HuH-7 (cell line): ENCODE results near the gene RBFOX2.
A peak's percentile ranks its signal among the peaks of the same experiment; 100 is the strongest.

Source experiments
- DNase-seq: peaks from one replicate; pipeline ENCODE4 v3.0.0; 2011; ENCODE audit warnings: low spot score

Gene RBFOX2

DNA sequence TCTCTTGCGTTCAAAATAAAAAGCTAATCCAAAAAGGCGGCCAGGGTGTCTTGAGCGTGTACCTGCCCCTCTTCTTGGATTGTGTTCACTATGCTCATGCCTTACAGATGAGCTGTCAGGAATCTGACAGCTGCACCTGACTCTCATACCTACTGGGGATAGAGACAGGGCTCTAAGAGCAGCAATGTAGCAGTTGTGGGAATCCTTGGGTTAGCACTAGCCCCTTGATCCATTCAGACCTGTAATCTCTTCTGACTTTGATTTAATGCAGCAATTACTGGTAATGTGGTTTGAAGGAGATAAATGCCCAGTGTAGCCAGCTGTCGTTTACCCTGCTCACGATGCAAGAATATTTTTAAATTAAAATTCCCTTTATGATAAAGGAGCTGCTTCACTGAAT, 165.2 kb downstream of the RBFOX2 start:
- no peak for DNase-seq

DNA sequence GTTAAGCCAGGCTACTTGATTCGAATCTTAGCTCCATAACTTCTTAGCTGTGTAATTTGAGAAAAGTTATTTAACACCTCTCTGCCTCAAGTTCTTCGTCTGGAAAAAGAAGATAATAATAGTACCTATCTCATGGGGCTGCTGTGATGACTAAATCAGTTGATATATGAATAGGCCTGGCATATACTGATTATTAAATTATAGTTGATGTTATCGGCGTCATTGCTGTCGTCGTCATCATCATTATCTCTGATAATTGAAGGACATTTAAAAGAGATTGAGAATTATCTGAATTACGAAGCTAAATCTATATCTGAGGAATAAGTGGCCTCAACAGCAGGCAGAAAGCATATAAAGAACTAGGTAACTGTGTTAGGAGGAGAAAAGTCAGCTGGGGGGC, 165.9 kb downstream of the RBFOX2 start:
- DNase-seq = no peak

GRCh38 chr22:35861451-35861850, 167.2 kb downstream of the RBFOX2 start:
- no peak for DNase-seq

DNA sequence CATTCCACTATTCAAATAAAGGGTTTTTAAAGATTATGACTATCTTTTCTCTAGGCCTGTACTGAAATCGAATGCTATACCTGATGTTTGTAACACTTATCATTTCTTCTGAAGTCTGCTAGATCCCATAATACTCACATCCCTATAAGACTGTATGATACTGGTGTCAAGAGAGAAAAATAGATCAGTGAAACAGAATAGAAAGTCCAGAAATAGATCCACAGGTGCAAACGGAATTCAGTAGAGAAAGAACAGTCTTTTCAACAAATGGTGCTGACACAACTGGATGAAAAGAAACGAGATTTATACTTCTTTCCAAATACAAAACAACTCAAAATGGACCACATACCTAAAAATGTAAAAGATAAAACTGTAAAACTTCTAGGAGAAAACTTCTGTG, 167.8 kb downstream of the RBFOX2 start:
- DNase-seq = no peak

- no peak for DNase-seq
Observed at GRCh38 chr22:35860087-35860733, 168.4 kb downstream of the RBFOX2 start.

DNA sequence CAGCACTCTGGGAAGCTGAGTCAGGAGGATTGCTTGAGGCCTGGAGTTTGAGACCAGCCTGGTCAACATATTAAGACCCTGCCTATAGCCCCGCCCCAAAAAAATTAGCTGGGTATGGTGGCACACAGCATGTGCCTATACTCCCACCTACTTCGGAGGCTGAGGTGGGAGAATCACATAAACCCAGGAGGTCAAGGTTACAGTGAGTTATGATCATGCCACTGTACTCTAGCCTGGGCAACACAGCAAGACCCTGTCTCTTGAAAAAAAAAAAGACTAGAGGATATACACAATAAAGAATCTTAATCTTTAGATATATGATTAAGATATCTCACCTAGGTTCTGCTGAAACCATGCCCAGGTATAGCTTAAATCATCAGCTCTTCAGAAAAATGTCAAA, 174.3 kb downstream of the RBFOX2 start:
- DNase-seq = no peak

DNA sequence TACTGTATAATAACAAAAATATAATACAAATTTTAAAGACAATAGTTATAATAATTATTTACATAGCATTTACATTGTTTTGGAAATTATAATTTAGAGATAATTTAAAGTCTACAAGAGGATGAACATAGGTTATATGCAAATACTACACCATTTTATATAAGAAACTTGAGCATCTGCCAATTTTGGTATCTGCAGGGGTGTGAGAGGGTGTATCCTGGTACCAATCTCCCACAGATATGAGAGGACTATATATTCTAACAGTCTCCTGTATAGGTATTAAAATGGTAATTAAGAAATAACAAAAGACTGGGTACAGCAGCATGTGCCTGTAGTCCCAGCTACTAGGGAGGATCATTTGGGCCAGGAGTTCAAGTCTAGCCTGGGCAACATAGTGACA, 176.5 kb downstream of the RBFOX2 start:
- no peak for DNase-seq

DNA sequence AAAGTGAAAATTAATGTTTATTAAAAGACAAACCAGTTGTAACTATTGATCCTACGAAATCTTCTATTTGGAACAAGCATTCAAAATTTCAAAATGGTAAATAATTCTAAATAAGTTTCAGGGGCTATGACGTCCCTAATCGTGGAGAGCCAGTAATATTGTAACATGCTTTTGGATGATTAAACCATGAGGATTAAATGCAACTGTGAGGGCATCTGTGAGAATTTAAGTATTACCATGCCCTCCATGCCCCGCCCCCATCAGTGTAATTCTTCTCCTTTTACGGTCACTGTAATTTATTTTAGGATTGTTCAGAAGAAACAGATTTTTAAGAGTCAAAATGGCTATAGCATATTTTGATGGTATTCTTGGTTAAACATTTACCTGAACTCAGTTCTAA, 177.8 kb downstream of the RBFOX2 start:
- no peak for DNase-seq

DNA sequence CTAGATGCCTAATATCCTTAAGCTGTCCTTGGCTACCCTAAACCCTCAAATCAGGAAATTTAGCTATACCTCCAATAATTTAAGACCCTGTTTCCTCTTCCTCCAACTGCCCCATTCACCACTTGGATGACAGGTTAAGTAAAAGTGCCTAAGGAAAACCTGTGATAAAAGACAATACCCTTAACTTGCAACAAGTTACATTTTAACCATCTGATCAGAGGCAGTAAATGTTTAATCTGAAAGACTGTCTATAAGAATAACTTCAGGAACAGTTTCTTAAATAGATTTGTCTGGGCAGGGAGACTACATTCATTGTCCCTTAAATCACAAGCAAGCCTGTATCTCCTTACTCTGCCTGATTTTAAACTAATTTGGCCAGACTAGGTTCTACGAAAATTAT, 181.8 kb downstream of the RBFOX2 start:
- DNase-seq = no peak

DNA sequence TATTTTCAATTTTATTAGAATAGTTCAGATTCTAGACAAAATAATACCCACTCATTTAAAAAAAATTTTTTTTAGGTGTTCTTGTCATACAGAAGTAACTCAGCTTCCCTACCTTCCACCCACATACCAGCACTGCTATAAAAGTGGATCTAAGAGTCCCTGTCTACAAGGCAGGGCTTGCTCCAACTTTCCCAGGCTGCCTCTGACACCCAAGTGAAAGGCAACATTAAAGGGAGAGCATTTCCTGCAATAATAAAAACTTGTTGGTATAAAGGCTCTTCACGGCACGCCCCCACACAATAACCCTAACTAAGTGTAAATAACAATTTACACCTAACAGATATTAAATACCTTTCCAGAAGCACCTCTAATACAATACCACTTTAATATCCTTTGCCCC, 183.7 kb downstream of the RBFOX2 start:
- DNase-seq = no peak

DNA sequence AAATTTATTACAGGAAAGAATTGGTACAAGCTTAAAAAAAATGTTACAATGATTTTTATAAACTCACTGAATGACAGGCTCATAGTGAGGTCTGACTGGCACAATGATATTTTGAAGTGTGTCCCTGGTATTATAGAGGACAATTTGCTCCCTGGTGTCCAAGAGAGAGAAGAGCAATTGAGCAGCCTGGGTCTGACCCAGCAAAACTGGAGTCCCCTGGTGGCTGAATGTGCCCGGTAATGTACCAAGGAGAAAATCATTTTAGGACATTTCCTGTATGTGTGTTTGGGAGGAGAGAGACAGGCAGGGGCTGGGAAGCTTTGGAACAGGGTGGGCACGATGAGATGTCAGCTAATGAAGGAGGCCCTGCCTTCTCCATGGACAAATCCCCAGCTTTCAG, 185.7 kb downstream of the RBFOX2 start:
- DNase-seq = peak; percentile 53

DNA sequence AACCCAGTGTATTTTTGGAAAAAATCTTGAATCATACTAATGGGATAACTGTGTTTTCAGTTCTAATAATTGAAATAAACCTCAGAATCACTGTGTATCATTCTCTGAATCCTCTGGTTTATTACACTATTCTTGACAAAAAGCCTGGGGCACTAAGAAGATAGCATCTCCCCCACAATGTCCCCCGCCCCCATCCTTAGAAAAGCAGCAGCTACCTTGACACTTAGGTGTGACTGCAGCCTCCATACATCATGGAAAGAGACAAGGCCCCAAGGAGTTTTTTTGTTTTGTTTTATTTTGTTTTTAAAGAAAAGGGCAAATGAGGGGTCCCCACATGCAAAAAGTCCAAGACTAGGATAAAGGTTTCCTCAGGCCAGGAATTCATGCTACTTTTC, 186.1 kb downstream of the RBFOX2 start:
- no peak for DNase-seq

- DNase-seq = no peak
Observed at GRCh38 chr22:35841907-35842518, 186.6 kb downstream of the RBFOX2 start.

GRCh38 chr22:35840302-35840739, 188.3 kb downstream of the RBFOX2 start:
- DNase-seq = no peak

DNA sequence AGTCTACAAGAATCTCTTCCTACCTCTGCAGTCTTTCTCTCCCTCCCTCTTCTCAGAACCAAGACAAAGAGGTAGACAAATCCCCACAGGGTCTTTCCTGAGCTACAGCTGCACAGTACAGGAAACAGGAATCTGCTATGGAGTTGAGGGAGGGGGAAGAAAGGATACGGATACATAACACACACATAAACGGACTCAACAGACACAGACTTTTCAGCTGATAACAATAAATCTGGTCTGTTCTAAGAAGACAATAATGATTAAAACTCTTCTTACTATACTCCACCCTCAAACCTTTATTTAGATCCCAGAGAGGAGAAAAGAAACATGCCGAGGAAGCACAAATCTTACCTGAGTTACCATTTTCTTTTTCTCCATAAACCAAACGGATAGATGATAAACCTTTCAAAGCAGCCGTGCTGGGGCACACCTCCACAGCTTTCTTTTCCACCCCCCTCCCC, 188.8 kb downstream of the RBFOX2 start:
- no peak for DNase-seq

DNA sequence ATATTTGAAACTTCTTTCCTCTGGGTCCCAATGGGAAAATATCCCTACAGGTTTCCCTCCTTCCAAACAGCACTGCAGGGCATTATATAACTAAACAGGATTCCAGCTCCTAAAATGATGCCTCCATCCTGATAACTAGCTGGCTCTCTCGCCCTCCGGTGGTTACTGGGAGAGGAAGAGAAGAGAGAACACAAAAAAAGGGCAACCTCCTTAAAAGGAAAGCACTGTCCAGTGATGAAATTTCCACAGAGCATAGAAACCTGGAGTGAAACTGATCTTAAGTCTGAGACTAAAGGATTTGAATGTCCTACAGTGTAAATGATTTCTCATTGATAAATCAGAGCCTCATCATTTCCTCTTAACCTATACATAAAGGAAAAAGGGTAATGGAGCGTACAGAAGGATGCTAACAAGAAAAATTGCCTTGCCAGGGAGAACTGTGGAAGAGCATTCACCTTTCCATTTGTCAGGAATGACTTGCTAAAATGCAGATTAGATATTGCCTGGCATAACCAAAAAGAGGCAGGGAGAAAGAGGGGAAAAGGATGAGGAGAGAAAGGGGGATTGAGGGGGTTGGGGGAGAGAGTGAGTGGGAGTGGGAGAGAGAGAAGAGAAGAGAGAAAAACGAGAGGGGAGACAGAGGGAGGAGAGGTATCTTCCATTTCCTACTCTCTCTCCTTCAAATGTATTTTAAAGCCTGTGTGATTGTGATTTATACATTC, 189.6 kb downstream of the RBFOX2 start:
- no peak for DNase-seq

GRCh38 chr22:35837101-35837727, 191.4 kb downstream of the RBFOX2 start:
- DNase-seq = no peak

GRCh38 chr22:35835998-35836691, 192.5 kb downstream of the RBFOX2 start:
- peak; percentile 34 for DNase-seq

GRCh38 chr22:35835267-35835997, 193.2 kb downstream of the RBFOX2 start:
- DNase-seq = no peak

GRCh38 chr22:35834061-35834460, 194.6 kb downstream of the RBFOX2 start:
- DNase-seq = no peak

DNA sequence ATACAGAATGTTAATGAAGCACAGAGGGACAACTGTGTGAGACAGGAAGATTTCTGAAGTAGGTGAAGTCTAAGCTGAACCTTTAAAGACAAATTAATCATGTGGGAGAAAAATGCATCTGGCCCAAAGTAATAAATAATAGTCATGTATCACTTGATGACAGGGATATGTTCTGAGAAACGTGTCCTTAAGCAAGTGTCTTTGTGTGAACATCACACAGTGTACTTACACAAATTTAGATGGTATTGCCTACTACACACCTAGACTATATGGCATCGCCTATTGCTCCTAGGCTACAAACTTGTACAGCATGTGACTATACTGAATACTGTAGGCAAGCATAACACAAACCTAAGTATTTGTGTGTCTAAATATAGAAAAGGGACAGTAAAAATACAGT, 198.3 kb downstream of the RBFOX2 start:
- DNase-seq = no peak

GRCh38 chr22:35824256-35824655, 204.4 kb downstream of the RBFOX2 start:
- DNase-seq = peak; percentile 37
